ENCODE results near the gene SLC19A1.

Gene SLC19A1

GRCh38 chr21:45558044-45558721, 15.9 kb upstream of the SLC19A1 start:
- DNase-seq: no peak

- DNase-seq: no peak
These were observed 15.4 kb upstream of the SLC19A1 start for GRCh38 chr21:45557616-45558043.

GRCh38 chr21:45556645-45557615, 14.7 kb upstream of the SLC19A1 start:
- DNase-seq: peak; percentile 27

- DNase-seq: no peak
These were observed 14.0 kb upstream of the SLC19A1 start for GRCh38 chr21:45556302-45556644.

- DNase-seq: peak; percentile 97
These were observed 13.5 kb upstream of the SLC19A1 start for GRCh38 chr21:45555557-45556301.

GRCh38 chr21:45555251-45555556, 13.0 kb upstream of the SLC19A1 start:
- no peak for DNase-seq

- peak; percentile 94 for DNase-seq
These were observed 12.4 kb upstream of the SLC19A1 start for GRCh38 chr21:45554477-45555175.

- no peak for DNase-seq
These were observed 10.6 kb upstream of the SLC19A1 start for GRCh38 chr21:45552696-45553391.

- DNase-seq: no peak
These were observed 9.8 kb upstream of the SLC19A1 start for GRCh38 chr21:45551783-45552695.

GRCh38 chr21:45551316-45551715, 9.1 kb upstream of the SLC19A1 start:
- DNase-seq: no peak

GRCh38 chr21:45550522-45551210, 8.4 kb upstream of the SLC19A1 start:
- DNase-seq: no peak

- no peak for DNase-seq
These were observed 7.6 kb upstream of the SLC19A1 start for GRCh38 chr21:45549626-45550463.

GRCh38 chr21:45548711-45549491, 6.7 kb upstream of the SLC19A1 start:
- DNase-seq: no peak

- no peak for DNase-seq
These were observed 5.3 kb upstream of the SLC19A1 start for GRCh38 chr21:45547545-45547900.

- DNase-seq: no peak
These were observed 4.7 kb upstream of the SLC19A1 start for GRCh38 chr21:45546636-45547544.

GRCh38 chr21:45545691-45546531, 3.7 kb upstream of the SLC19A1 start:
- DNase-seq: no peak

- no peak for DNase-seq
These were observed 3.0 kb upstream of the SLC19A1 start for GRCh38 chr21:45545236-45545570.
